NCI-H748 (cell line): Measurements from ENCODE around the gene SOX30.

Experiments used
- DNase-seq: peaks from one replicate; lab custom pipeline; 2025; ENCODE audit not compliant: unreplicated experiment; lab: John Stamatoyannopoulos, UW

The SOX30 gene

DNA sequence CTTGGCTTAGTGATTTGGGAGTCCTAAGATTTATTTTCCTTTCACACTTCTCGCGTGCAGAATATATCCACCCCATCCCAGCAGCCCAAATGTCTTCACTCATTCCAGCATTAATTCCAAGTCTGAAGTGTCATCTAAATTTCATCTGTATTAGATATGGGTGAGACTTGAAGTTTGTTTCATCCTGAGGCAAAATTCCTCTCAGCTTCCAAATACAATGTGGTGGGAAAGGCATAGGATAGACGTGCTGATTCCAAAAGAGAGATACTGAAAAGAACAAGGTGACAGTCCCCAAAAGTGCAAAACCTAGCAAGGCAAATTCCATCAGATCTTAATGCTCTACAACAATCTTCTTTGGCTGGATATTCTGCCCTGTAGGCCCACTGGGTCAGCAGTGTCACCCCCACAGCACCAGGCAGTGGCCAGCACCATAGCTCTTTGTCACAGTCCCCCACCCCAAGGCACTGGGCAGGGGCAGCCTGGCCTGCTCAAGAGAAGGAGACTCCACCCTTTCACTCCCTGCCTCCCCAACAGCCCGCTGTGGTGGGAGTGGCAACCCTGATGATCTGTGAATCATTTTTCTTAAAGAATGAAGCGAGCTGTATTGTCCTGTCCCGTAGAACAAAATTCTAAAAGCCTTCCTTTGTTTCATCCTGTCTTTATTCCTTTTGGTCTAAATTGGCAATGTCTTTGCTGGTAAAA lies 74.0 kb downstream of the SOX30 start:
- DNase-seq = no peak

DNA sequence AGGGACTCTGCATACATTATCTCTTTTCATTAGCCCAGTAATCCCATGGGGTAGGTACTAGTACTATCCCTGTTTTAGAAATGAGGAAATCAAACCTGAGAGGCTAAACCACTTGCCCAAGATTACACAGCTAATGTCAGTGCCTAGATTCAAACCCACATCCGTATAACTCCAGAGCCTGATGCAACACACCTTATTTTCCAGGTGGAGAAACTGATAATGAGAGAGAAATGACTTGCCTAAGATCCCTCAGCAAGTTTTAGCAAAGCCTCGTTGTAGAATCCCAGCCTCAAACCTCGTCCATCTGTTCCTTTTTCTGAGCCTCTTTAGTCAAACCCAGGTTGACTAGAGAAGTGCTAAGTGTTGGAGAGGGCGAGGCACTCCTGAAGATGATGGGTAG lies 75.6 kb downstream of the SOX30 start:
- DNase-seq = no peak
